Neural progenitor cell (in vitro differentiated cells): Measurements from ENCODE around the gene RALGAPA2. TPM values are rescaled to one million over a fixed set of nuclear protein-coding genes. Genes with fewer than 3 reads are reported as not detected.
A peak's percentile ranks its signal among the peaks of the same experiment; 100 is the strongest.

Experiments used
- DNase-seq: peaks from one replicate; pipeline ENCODE4 v3.0.0-alpha.2; 2016; ENCODE audit warnings: low spot score
- H2AFZ ChIP-seq: fragments of 200-600 bp; sonication (generic); replicated peaks from 2 replicates; pipeline ENCODE4 v1.6.1; 2016; ENCODE audit warnings: antibody characterized with exemption
- H3F3A ChIP-seq: fragments of 200-600 bp; sonication (generic); 2 replicates; pipeline ENCODE4 v1.6.1; 2016; ENCODE audit warnings: antibody characterized with exemption, low read depth
- H3K27ac ChIP-seq: fragments of 200-600 bp; sonication (generic); 2 replicates; pipeline ENCODE4 v1.5.1; 2016; ENCODE audit warnings: mild to moderate bottlenecking
- H3K27me3 ChIP-seq: fragments of 200-600 bp; sonication (generic); 2 replicates; pipeline ENCODE4 v1.6.1; 2016; ENCODE audit warnings: mild to moderate bottlenecking, moderate library complexity
- H3K36me3 ChIP-seq: fragments of 200-600 bp; sonication (generic); 2 replicates; pipeline ENCODE4 v1.5.1; 2016
- H3K4me1 ChIP-seq: fragments of 200-600 bp; sonication (generic); 2 replicates; pipeline ENCODE4 v1.6.1; 2016; ENCODE audit warnings: mixed run types
- H3K4me2 ChIP-seq: fragments of 200-600 bp; sonication (generic); 2 replicates; pipeline ENCODE4 v1.6.1; 2016
- H3K4me3 ChIP-seq: fragments of 200-600 bp; sonication (generic); 2 replicates; pipeline ENCODE4 v1.5.1; 2016
- H3K79me2 ChIP-seq: fragments of 200-600 bp; sonication (generic); 2 replicates; pipeline ENCODE4 v1.6.1; 2016; ENCODE audit warnings: low read depth
- H3K9ac ChIP-seq: fragments of 200-600 bp; sonication (generic); 2 replicates; pipeline ENCODE4 v1.6.1; 2016
- H3K9me3 ChIP-seq: fragments of 200-600 bp; sonication (generic); 2 replicates; pipeline ENCODE4 v1.5.1; 2016; ENCODE audit warnings: low read depth
- H4K20me1 ChIP-seq: fragments of 200-600 bp; sonication (generic); 2 replicates; pipeline ENCODE4 v1.6.1; 2016; ENCODE audit warnings: low read depth
- H3K27ac Mint-ChIP-seq: 3 replicates; pipeline ENCODE4 v1.8.0; 2021; ENCODE audit warnings: mixed read lengths
- H3K27me3 Mint-ChIP-seq: 2 replicates; pipeline ENCODE4 v1.8.0; 2022; ENCODE audit warnings: low read depth, mild to moderate bottlenecking, inconsistent platforms, moderate library complexity, mixed read lengths; ENCODE audit not compliant: insufficient read depth
- H3K36me3 Mint-ChIP-seq: 3 replicates; pipeline ENCODE4 v1.8.0; 2021; ENCODE audit warnings: mixed read lengths
- H3K4me1 Mint-ChIP-seq: 3 replicates; pipeline ENCODE4 v1.8.0; 2021; ENCODE audit warnings: mixed read lengths
- H3K4me3 Mint-ChIP-seq: 3 replicates; pipeline ENCODE4 v1.8.0; 2021; ENCODE audit warnings: mild to moderate bottlenecking, moderate library complexity, mixed read lengths
- H3K9me3 Mint-ChIP-seq: 3 replicates; pipeline ENCODE4 v1.8.0; 2020; ENCODE audit warnings: mixed read lengths
- CTCF ChIP-seq: fragments of 200-600 bp; sonication (generic); IDR thresholded peaks from 2 replicates; pipeline ENCODE4 v1.5.1; 2017; ENCODE audit warnings: antibody characterized with exemption, mild to moderate bottlenecking
- EZH2 ChIP-seq: fragments of 200-600 bp; sonication (generic); IDR thresholded peaks from 2 replicates; pipeline ENCODE4 v1.6.1; 2017; ENCODE audit warnings: antibody characterized with exemption, mild to moderate bottlenecking, moderate library complexity
- EZH2phosphoT487 ChIP-seq: fragments of 200-600 bp; sonication (generic); IDR thresholded peaks from 2 replicates; pipeline ENCODE4 v1.6.1; 2017; ENCODE audit warnings: antibody characterized with exemption
- total RNA-seq: library from RNA; depleted of rRNA; stranded (reverse); fragments of >200 nt; gene quantifications from 2 replicates; pipeline ENCODE4 v1.2.3, GENCODE V29; 2015; ENCODE audit warnings: low replicate concordance

The RALGAPA2 gene
- total RNA-seq, 1 donor from 2014 or later: 25.9 TPM

GRCh38 chr20:20573797-20574196 is 138.6 kb downstream of the RALGAPA2 start:
- no peaks in the 10 kb centered on the region for H3K4me1 Mint-ChIP-seq

GRCh38 chr20:20571068-20571780 is 141.2 kb downstream of the RALGAPA2 start:
- Histone ChIP-seq H3K4me1 (no peaks in the 10 kb centered on the region), H3K36me3 (peaks cover 8% of the 10 kb centered on the region), H4K20me1 (no peaks in the 10 kb centered on the region), H3K79me2 (no peaks in the 10 kb centered on the region), H3K9ac (no peak overlapping the region), H3K4me2 (no peak overlapping the region), H3F3A (no peaks in the 10 kb centered on the region), H3K27me3 (no peaks in the 10 kb centered on the region), H2AFZ (no peak overlapping the region), H3K4me3 (no peak overlapping the region), H3K9me3 (no peaks in the 10 kb centered on the region), H3K27ac (no peak overlapping the region)
- Mint-ChIP-seq H3K36me3 (peaks cover 8% of the 10 kb centered on the region), H3K4me1 (no peaks in the 10 kb centered on the region), H3K9me3 (no peaks in the 10 kb centered on the region), H3K4me3 (no peak overlapping the region), H3K27me3 (no peaks in the 10 kb centered on the region), H3K27ac (no peak overlapping the region)
- no peak for DNase-seq
- TF ChIP-seq CTCF (no peak), EZH2phosphoT487 (no peak), EZH2 (no peak)

More at GRCh38 chr20:20573797-20574196, 138.6 kb downstream of the RALGAPA2 start:
- Mint-ChIP-seq H3K36me3 (peaks cover 9% of the 10 kb centered on the region), H3K27ac (no peak overlapping the region), H3K27me3 (no peaks in the 10 kb centered on the region), H3K4me3 (no peak overlapping the region), H3K9me3 (no peaks in the 10 kb centered on the region)
- no peak for DNase-seq
- peaks cover 6% of the 10 kb centered on the region for H3K36me3 ChIP-seq
- no peaks in the 10 kb centered on the region for H3K27me3 ChIP-seq
- H2AFZ ChIP-seq: no peak overlapping the region
- no peak overlapping the region for H3K9ac ChIP-seq
- H3K79me2 ChIP-seq: no peaks in the 10 kb centered on the region
- no peak overlapping the region for H3K27ac ChIP-seq
- no peaks in the 10 kb centered on the region for H4K20me1 ChIP-seq
- H3K4me3 ChIP-seq: no peak overlapping the region
- no peaks in the 10 kb centered on the region for H3K4me1 ChIP-seq
- TF ChIP-seq EZH2phosphoT487 (no peak), CTCF (no peak), EZH2 (no peak)
- no peak overlapping the region for H3K4me2 ChIP-seq
- H3K9me3 ChIP-seq: no peaks in the 10 kb centered on the region
- H3F3A ChIP-seq: no peaks in the 10 kb centered on the region

GRCh38 chr20:20568604-20569205 is 143.7 kb downstream of the RALGAPA2 start:
- H3K27ac Mint-ChIP-seq: no peak overlapping the region
- H3K27me3 Mint-ChIP-seq: no peaks in the 10 kb centered on the region
- H3F3A ChIP-seq: no peaks in the 10 kb centered on the region
- no peaks in the 10 kb centered on the region for H3K27me3 ChIP-seq
- H3K9me3 Mint-ChIP-seq: no peaks in the 10 kb centered on the region
- H3K9me3 ChIP-seq: no peaks in the 10 kb centered on the region
- peaks cover 8% of the 10 kb centered on the region for H3K36me3 ChIP-seq
- no peak overlapping the region for H3K4me3 ChIP-seq
- no peak overlapping the region for H2AFZ ChIP-seq
- H3K36me3 Mint-ChIP-seq: peaks cover 6% of the 10 kb centered on the region
- no peaks in the 10 kb centered on the region for H3K4me1 ChIP-seq
- peak; percentile 60 for DNase-seq
- H3K4me3 Mint-ChIP-seq: no peak overlapping the region
- no peak overlapping the region for H3K27ac ChIP-seq
- no peaks in the 10 kb centered on the region for H4K20me1 ChIP-seq
- TF ChIP-seq CTCF: peak; percentile 87
- TF ChIP-seq EZH2phosphoT487: no peak
- no peaks in the 10 kb centered on the region for H3K4me1 Mint-ChIP-seq
- H3K79me2 ChIP-seq: no peaks in the 10 kb centered on the region
- no peak overlapping the region for H3K9ac ChIP-seq
- no peak overlapping the region for H3K4me2 ChIP-seq
